Measurements from ENCODE around the gene ADARB2.
A peak's percentile ranks its signal among the peaks of the same experiment; 100 is the strongest.

Gene ADARB2

GRCh38 chr10:1660815-1661214 is 76.5 kb downstream of the ADARB2 start:
- DNase-seq = no peak

- no peak for DNase-seq
Observed at GRCh38 chr10:1660386-1660785, 76.9 kb downstream of the ADARB2 start.

- DNase-seq = no peak
Observed at GRCh38 chr10:1659221-1659791, 78.0 kb downstream of the ADARB2 start.

GRCh38 chr10:1658658-1659057 is 78.7 kb downstream of the ADARB2 start:
- no peak for DNase-seq

GRCh38 chr10:1657479-1657878 is 79.8 kb downstream of the ADARB2 start:
- no peak for DNase-seq

GRCh38 chr10:1655367-1655766 is 82.0 kb downstream of the ADARB2 start:
- DNase-seq = no peak

GRCh38 chr10:1654811-1655356 is 82.4 kb downstream of the ADARB2 start:
- no peak for DNase-seq

GRCh38 chr10:1654247-1654646 is 83.1 kb downstream of the ADARB2 start:
- DNase-seq = no peak

- DNase-seq = no peak
Observed at GRCh38 chr10:1653321-1653720, 84.0 kb downstream of the ADARB2 start.

- DNase-seq = peak in 1 of 2 experiments; percentile 40
Observed at GRCh38 chr10:1652151-1652550, 85.2 kb downstream of the ADARB2 start.

- DNase-seq = no peak
Observed at GRCh38 chr10:1651270-1651966, 85.9 kb downstream of the ADARB2 start.

GRCh38 chr10:1650542-1651269 is 86.6 kb downstream of the ADARB2 start:
- peak in 1 of 2 experiments; percentile 48 for DNase-seq

GRCh38 chr10:1648648-1649047 is 88.7 kb downstream of the ADARB2 start:
- no peak for DNase-seq

- DNase-seq = no peak
Observed at GRCh38 chr10:1646332-1646731, 91.0 kb downstream of the ADARB2 start.

- DNase-seq = no peak
Observed at GRCh38 chr10:1645896-1646295, 91.4 kb downstream of the ADARB2 start.

GRCh38 chr10:1644191-1644711 is 93.1 kb downstream of the ADARB2 start:
- no peak for DNase-seq

- no peak for DNase-seq
Observed at GRCh38 chr10:1643908-1644179, 93.5 kb downstream of the ADARB2 start.

- no peak for DNase-seq
Observed at GRCh38 chr10:1643161-1643907, 94.0 kb downstream of the ADARB2 start.

GRCh38 chr10:1642600-1643160 is 94.6 kb downstream of the ADARB2 start:
- no peak for DNase-seq

- DNase-seq = no peak
Observed at GRCh38 chr10:1641402-1641801, 95.9 kb downstream of the ADARB2 start.

GRCh38 chr10:1638889-1639419 is 98.4 kb downstream of the ADARB2 start:
- DNase-seq = no peak

- DNase-seq = no peak
Observed at GRCh38 chr10:1635340-1635739, 102.0 kb downstream of the ADARB2 start.

GRCh38 chr10:1634239-1634638 is 103.1 kb downstream of the ADARB2 start:
- no peak for DNase-seq

Data from NCI-H524 (cell line).